NCI-H2171 treated with DMSO at 0.1 percent for 48 hours (cell line): Measurements from ENCODE around the gene PPP1R14C.
"Not testable (repeated sequence)": the region's sequence is repeated elsewhere in the genome, so short reads cannot be mapped to it uniquely, and the experiment has no call there.

Source experiments
- DNase-seq: peaks from one replicate; lab custom pipeline; 2025; lab: John Stamatoyannopoulos, UW

PPP1R14C gene

GRCh38 chr6:150220634-150221551 lies 78.0 kb downstream of the PPP1R14C start:
- no peak for DNase-seq

GRCh38 chr6:150224820-150225219 lies 82.0 kb downstream of the PPP1R14C start:
- DNase-seq: no peak

GRCh38 chr6:150227281-150227680 lies 84.4 kb downstream of the PPP1R14C start:
- DNase-seq: no peak

- no peak for DNase-seq
Observed at GRCh38 chr6:150228072-150228733, 85.4 kb downstream of the PPP1R14C start.

GRCh38 chr6:150229436-150230163 lies 86.8 kb downstream of the PPP1R14C start:
- DNase-seq: no peak

GRCh38 chr6:150230164-150230561 lies 87.3 kb downstream of the PPP1R14C start:
- DNase-seq: peak; percentile 75

- DNase-seq: no peak
Observed at GRCh38 chr6:150230832-150231524, 88.1 kb downstream of the PPP1R14C start.

- DNase-seq: no peak
Observed at GRCh38 chr6:150231525-150231850, 88.6 kb downstream of the PPP1R14C start.

GRCh38 chr6:150233843-150234269 lies 91.0 kb downstream of the PPP1R14C start:
- no peak for DNase-seq

- DNase-seq: no peak
Observed at GRCh38 chr6:150235218-150235617, 92.4 kb downstream of the PPP1R14C start.

- no peak for DNase-seq
Observed at GRCh38 chr6:150236114-150236513, 93.3 kb downstream of the PPP1R14C start.

GRCh38 chr6:150236544-150236943 lies 93.7 kb downstream of the PPP1R14C start:
- no peak for DNase-seq

GRCh38 chr6:150237626-150238025 lies 94.8 kb downstream of the PPP1R14C start:
- no peak for DNase-seq

GRCh38 chr6:150238336-150238741 lies 95.5 kb downstream of the PPP1R14C start:
- DNase-seq: peak; percentile 60

- no peak for DNase-seq
Observed at GRCh38 chr6:150238846-150239407, 96.1 kb downstream of the PPP1R14C start.

GRCh38 chr6:150241756-150242155 lies 98.9 kb downstream of the PPP1R14C start:
- not testable (repeated sequence) for DNase-seq

- no peak for DNase-seq
Observed at GRCh38 chr6:150243620-150244314, 100.9 kb downstream of the PPP1R14C start.

GRCh38 chr6:150245148-150245935 lies 102.5 kb downstream of the PPP1R14C start:
- DNase-seq: no peak

GRCh38 chr6:150247803-150248202 lies 105.0 kb downstream of the PPP1R14C start:
- DNase-seq: no peak

GRCh38 chr6:150248300-150248699 lies 105.5 kb downstream of the PPP1R14C start:
- DNase-seq: no peak
